AG09319 (cell line): ENCODE measurements around the gene EXT2.

ENCODE experiments used
- DNase-seq: peaks from one replicate; pipeline ENCODE4 v3.0.0-alpha.2; 2010; ENCODE audit warnings: low read depth; ENCODE audit errors: extremely low read depth
- TF ChIP-seq, protein P1 (sequence below): IDR thresholded peaks from 2 replicates; pipeline ENCODE4 v1.5.1; 2011; ENCODE audit warnings: low read depth, mild to moderate bottlenecking, inconsistent platforms, low read length, moderate library complexity

The EXT2 gene

GRCh38 chr11:44203270-44204043, 108.0 kb downstream of the EXT2 start:
- DNase-seq, result no peak
- TF ChIP-seq, protein P1, sequence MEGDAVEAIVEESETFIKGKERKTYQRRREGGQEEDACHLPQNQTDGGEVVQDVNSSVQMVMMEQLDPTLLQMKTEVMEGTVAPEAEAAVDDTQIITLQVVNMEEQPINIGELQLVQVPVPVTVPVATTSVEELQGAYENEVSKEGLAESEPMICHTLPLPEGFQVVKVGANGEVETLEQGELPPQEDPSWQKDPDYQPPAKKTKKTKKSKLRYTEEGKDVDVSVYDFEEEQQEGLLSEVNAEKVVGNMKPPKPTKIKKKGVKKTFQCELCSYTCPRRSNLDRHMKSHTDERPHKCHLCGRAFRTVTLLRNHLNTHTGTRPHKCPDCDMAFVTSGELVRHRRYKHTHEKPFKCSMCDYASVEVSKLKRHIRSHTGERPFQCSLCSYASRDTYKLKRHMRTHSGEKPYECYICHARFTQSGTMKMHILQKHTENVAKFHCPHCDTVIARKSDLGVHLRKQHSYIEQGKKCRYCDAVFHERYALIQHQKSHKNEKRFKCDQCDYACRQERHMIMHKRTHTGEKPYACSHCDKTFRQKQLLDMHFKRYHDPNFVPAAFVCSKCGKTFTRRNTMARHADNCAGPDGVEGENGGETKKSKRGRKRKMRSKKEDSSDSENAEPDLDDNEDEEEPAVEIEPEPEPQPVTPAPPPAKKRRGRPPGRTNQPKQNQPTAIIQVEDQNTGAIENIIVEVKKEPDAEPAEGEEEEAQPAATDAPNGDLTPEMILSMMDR, result no peak

- TF ChIP-seq, protein P1, result no peak
- DNase-seq, result no peak
Measured at GRCh38 chr11:44205352-44205751, 109.9 kb downstream of the EXT2 start.

- TF ChIP-seq, protein P1, result no peak
- DNase-seq, result no peak
Measured at GRCh38 chr11:44205836-44206235, 110.4 kb downstream of the EXT2 start.

DNA sequence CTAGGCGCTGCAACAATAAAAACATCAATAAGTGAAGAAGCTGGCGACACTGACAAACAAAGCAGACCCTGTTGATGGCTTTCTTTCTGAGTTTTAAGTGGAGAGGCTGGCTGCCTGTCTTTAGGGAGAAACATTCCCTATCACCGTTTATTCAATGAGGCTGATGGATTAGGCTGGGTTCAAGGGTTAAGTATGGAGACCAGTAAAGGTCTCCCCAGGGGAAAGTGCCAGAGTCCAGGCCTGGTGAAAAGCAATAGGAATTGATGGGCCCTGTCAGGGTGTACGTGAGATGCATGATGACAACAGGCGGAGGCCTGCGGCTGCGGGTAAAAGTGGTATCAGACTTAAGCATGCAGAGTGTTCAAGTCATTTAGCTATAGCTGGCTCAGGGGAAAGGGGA, 111.8 kb downstream of the EXT2 start:
- TF ChIP-seq, protein P1, result no peak
- no peak for DNase-seq

GRCh38 chr11:44208976-44209603, 113.6 kb downstream of the EXT2 start:
- TF ChIP-seq, protein P1, result no peak

GRCh38 chr11:44212128-44212527, 116.7 kb downstream of the EXT2 start:
- TF ChIP-seq, protein P1, result no peak
- no peak for DNase-seq

More at GRCh38 chr11:44208976-44209603, 113.6 kb downstream of the EXT2 start:
- DNase-seq, result no peak

GRCh38 chr11:44213148-44213547, 117.7 kb downstream of the EXT2 start:
- no peak for DNase-seq
- TF ChIP-seq, protein P1, result no peak
